GM12801 (cell line): ENCODE results near the gene BCL11B.

Experiments
- CTCF ChIP-seq: IDR thresholded peaks from one replicate; pipeline ENCODE4 v1.5.1; 2011; ENCODE audit warnings: control low read depth; ENCODE audit not compliant: insufficient read length; ENCODE audit errors: extremely low read depth

BCL11B gene

GRCh38 chr14:99317231-99318090, 45.5 kb upstream of the BCL11B start:
- TF ChIP-seq CTCF, result no peak

- no peak for TF ChIP-seq CTCF
Observed at GRCh38 chr14:99316281-99317163, 44.5 kb upstream of the BCL11B start.

- TF ChIP-seq CTCF, result no peak
Observed at GRCh38 chr14:99315197-99315596, 43.2 kb upstream of the BCL11B start.

GRCh38 chr14:99314623-99315022, 42.6 kb upstream of the BCL11B start:
- TF ChIP-seq CTCF, result no peak

GRCh38 chr14:99313234-99313633, 41.2 kb upstream of the BCL11B start:
- no peak for TF ChIP-seq CTCF

- no peak for TF ChIP-seq CTCF
Observed at GRCh38 chr14:99312106-99312505, 40.1 kb upstream of the BCL11B start.

- no peak for TF ChIP-seq CTCF
Observed at GRCh38 chr14:99309220-99309766, 37.3 kb upstream of the BCL11B start.
